Measurements from ENCODE around the gene TBCD. TPM values are rescaled to one million over a fixed set of nuclear protein-coding genes. Genes with fewer than 3 reads are reported as not detected.

The TBCD gene
- total RNA-seq, 1 donor from 2014 or later, result 49.9 TPM

DNA sequence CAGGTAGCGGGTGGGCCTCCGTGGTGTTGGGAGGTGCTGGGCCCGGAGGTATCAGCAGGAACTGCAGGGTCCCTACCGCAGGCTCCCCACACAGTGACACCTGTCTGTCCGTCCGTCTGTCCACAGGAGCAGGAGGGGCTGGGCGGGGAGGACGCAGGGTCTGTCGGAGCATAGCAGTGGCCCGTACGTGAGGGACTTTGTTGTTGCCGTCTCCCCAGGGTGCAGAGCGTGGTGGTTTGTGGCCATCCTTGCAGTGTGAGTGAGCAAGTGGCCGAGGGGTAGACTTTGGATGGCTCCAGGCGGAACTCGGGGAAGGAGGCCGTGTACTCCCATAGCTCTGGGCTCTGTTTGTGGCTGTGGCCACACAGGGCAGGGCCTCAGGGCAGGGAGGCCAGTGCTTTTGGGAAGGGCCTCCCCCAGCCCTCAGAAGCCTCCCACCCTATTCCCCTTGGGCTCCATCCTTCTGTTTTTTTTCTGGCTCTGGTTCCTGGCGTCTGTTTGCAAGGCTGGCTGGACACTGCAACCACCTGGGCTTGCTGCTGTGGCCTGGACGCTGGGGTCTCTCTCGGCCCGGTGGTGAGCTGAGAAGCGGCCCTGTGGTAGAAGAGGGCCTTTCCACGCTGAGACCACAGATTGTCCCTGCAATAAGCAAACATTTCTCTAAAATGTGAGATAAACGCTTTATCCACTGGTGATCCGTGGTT lies 128.9 kb downstream of the TBCD start:
- ChIA-PET CTCF (no interaction called here), POLR2A (interaction anchor here (1.1 kb wide), 1 partner anchor 10 kb away, joined by 3 read pairs; no protein-coding TSS in a partner anchor)
- no peak overlapping the region for H3K27ac Mint-ChIP-seq
- DNase-seq (no peak), ATAC-seq (ENCODE audit: low read depth) (no peak)
- TF ChIP-seq, protein P1, sequence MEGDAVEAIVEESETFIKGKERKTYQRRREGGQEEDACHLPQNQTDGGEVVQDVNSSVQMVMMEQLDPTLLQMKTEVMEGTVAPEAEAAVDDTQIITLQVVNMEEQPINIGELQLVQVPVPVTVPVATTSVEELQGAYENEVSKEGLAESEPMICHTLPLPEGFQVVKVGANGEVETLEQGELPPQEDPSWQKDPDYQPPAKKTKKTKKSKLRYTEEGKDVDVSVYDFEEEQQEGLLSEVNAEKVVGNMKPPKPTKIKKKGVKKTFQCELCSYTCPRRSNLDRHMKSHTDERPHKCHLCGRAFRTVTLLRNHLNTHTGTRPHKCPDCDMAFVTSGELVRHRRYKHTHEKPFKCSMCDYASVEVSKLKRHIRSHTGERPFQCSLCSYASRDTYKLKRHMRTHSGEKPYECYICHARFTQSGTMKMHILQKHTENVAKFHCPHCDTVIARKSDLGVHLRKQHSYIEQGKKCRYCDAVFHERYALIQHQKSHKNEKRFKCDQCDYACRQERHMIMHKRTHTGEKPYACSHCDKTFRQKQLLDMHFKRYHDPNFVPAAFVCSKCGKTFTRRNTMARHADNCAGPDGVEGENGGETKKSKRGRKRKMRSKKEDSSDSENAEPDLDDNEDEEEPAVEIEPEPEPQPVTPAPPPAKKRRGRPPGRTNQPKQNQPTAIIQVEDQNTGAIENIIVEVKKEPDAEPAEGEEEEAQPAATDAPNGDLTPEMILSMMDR (IDR thresholded peaks at IDR 0.05), result no peak
- H3K36me3 Mint-ChIP-seq (ENCODE audit: low read depth), result peaks cover 2% of the 10 kb centered on the region
- no peaks in the 10 kb centered on the region for H3K27me3 Mint-ChIP-seq
- no peak overlapping the region for H3K4me3 Mint-ChIP-seq
- H3K9me3 Mint-ChIP-seq, result no peaks in the 10 kb centered on the region
- H3K4me1 Mint-ChIP-seq, result peaks cover 43% of the 10 kb centered on the region
- intact Hi-C loops (cut with micrococcal nuclease), result no loop called here

DNA sequence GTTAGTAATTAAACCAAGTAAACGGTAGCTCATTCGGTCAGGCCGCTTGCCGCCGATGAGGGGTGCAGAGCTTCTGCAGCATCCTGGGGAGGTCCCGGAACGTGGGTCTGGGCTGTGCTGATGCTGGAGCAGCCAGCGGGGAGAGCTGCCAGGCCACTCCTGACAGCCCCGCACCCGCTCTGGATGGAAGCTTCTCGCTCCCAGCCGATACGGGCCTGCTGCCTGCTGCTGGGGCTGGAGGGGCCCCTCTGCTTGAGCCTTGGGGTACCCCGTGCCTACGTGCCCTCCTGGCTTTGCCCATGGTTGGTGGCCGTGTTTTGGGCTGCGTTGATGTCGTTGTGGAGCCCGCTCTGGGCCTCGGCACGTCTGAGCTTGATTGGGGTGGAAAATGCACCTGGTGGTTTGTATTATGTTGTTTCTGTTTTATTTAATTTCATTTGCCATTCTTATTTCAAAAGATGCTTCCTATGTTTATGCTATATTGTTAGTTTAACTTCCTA lies 129.5 kb downstream of the TBCD start:
- intact Hi-C loops (cut with micrococcal nuclease), result no loop called here
- TF ChIP-seq, protein P1 (IDR thresholded peaks at IDR 0.05), result no peak
- H3K4me1 Mint-ChIP-seq, result peaks cover 47% of the 10 kb centered on the region
- H3K36me3 Mint-ChIP-seq (ENCODE audit: low read depth), result peaks cover 2% of the 10 kb centered on the region
- H3K9me3 Mint-ChIP-seq, result no peaks in the 10 kb centered on the region
- H3K27ac Mint-ChIP-seq, result no peak overlapping the region
- ChIA-PET POLR2A (interaction anchor here (1.1 kb wide), 1 partner anchor 10 kb away, joined by 3 read pairs; no protein-coding TSS in a partner anchor), CTCF (no interaction called here)
- DNase-seq (no peak), ATAC-seq (ENCODE audit: low read depth) (no peak)
- H3K27me3 Mint-ChIP-seq, result no peaks in the 10 kb centered on the region
- no peak overlapping the region for H3K4me3 Mint-ChIP-seq

DNA sequence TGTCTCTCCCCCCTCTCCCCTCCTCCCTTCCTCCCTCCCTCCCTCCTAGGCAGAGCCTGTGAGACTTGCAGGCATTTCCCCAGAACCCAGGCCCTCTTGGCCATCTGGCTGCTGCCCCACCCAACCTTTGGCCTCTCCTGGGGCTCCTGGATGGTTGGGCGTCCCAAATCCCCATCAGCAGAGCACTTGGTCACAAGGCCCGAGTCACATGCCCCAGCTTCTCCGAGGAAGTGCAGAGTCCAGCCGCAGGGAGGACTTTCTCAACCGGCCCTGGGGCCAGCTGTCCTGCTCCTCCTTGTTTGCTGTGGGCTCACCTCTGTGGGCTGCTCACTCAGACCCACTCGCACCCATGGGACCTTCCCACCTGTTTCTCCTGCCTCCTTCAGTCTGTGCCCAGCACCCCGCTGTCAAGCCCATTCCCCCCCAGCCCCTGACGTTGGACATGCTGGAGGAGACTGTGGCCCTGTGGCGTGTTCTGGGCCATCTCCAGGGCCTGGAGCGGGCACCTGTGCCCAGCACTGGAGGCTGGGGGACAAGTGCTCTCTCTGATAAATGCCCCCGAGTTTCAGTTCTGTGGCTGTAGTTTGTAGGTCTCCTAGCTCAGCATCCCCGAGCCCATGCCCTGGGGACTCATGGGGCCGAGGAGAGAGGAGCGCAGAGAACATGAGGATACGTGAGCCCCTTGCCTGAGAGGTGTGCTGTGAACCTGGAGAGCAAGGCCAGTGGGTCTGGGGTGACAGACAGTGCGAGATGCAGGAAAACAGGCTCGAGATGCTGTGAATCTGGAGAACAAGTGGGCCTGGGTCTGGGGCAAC lies 130.2 kb downstream of the TBCD start:
- intact Hi-C loops (cut with micrococcal nuclease), result no loop called here
- Mint-ChIP-seq H3K9me3 (no peaks in the 10 kb centered on the region), H3K4me1 (peaks cover 47% of the 10 kb centered on the region), H3K4me3 (peak overlapping the region; percentile 24), H3K27ac (no peak overlapping the region), H3K27me3 (no peaks in the 10 kb centered on the region), H3K36me3 (ENCODE audit: low read depth) (peaks cover 2% of the 10 kb centered on the region)
- DNase-seq (no peak), ATAC-seq (ENCODE audit: low read depth) (no peak)
- POLR2A ChIA-PET, result interaction anchor here (1.1 kb wide), 1 partner anchor 11 kb away, joined by 3 read pairs; no protein-coding TSS in a partner anchor
- TF ChIP-seq, protein P1 (IDR thresholded peaks at IDR 0.05), result no peak
- CTCF ChIA-PET, result no interaction called here

DNA sequence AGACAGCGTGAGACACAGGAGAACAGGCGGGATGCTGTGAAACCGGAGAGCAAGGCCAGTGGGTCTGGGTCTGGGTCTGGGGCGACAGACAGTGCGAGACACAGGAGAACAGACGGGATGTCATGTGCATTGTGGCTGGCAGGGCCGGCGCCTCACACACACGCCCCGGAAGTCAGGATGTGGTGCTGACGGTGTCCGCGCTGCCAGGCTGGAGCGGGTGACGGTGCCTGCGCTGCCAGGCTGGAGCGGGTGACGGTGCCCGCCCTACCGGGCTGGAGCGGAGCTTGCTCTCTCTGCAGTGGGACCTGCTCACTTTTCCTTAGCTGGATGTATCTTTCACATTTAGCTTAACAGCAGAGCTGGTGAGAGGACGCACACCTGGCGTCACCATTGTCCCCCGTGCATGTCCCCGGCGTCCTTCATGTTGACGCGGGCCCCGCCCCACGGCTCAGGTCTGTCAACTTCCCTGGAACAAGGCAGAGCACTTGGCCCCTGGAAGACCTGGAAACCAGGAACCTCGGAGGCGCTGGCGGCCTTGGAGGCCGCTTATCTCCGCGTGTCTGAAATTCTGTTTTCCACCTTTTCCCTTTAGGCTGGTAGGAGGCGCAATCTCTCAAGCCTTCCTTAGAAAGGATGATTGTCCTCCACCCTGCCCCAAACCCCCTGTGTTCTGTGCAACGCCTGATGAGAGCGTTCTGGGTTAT lies 131.0 kb downstream of the TBCD start:
- peaks cover 55% of the 10 kb centered on the region for H3K4me1 Mint-ChIP-seq
- H3K27me3 Mint-ChIP-seq, result no peaks in the 10 kb centered on the region
- TF ChIP-seq, protein P1 (IDR thresholded peaks at IDR 0.05), result no peak
- ChIA-PET POLR2A (interaction anchor here (1.0 to 4.7 kb wide), 2 partner anchors 11 to 13 kb away, joined by 3 to 42 read pairs; no protein-coding TSS in a partner anchor), CTCF (no interaction called here)
- no peak overlapping the region for H3K27ac Mint-ChIP-seq
- intact Hi-C loops (cut with micrococcal nuclease), result no loop called here
- ATAC-seq (ENCODE audit: low read depth) (peak; percentile 47), DNase-seq (no peak)
- H3K4me3 Mint-ChIP-seq, result peak overlapping the region; percentile 24
- H3K36me3 Mint-ChIP-seq (ENCODE audit: low read depth), result peaks cover 4% of the 10 kb centered on the region
- peaks cover 3% of the 10 kb centered on the region for H3K9me3 Mint-ChIP-seq

Measured in activated B cell treated with CpG ODN at 0.5 μM for 24 hours (primary cell).